GM21423 (cell line): Measurements from ENCODE around the gene IL17RC.
"Not testable (repeated sequence)": the region's sequence is repeated elsewhere in the genome, so short reads cannot be mapped to it uniquely, and the experiment has no call there.

Experiments used
- ATAC-seq: cut with Tn5 transposase; IDR thresholded peaks from one replicate; pipeline ENCODE4 v1.9.1; 2021; ENCODE audit warnings: mild to moderate bottlenecking, moderate library complexity; ENCODE audit not compliant: unreplicated experiment

IL17RC gene

DNA sequence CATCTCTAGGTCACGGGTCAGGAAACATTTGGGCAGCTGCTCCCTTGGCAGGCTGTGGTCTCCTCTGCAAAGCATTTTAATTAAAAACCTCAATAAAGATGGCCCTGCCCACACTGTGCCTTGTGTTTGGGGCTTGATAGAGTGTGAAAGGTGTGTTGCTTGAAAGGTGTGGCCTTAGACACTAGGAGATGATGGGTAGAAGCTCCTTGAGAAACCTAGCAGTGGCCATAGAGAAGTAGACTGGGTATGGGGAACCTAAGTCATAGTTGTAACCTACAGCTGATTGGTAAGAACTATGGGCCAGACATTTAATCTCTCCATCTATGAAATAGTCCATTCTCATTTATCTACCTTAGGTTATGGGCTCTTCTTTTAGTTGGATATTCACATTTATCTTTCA is 23.2 kb upstream of the IL17RC start:
- ATAC-seq: no peak

DNA sequence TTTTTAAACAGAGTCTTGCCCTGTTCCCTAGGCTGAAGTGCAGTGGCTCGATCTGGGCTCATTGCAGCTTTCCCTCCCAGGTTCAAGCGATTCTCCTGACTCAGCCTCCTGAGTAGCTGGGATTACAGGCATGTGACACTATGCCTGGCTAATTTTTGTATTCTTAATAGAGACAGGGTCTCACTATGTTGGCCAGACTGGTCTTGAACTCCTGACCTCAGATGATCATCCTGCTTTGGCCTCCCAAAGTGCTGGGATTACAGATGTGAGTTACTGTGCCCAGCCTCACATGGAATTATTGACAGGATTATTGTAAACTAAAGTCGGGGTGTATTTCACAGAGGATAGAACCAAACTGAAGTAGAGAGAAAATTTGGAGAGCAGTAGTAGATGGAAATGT is 21.2 kb upstream of the IL17RC start:
- not testable (repeated sequence) for ATAC-seq

DNA sequence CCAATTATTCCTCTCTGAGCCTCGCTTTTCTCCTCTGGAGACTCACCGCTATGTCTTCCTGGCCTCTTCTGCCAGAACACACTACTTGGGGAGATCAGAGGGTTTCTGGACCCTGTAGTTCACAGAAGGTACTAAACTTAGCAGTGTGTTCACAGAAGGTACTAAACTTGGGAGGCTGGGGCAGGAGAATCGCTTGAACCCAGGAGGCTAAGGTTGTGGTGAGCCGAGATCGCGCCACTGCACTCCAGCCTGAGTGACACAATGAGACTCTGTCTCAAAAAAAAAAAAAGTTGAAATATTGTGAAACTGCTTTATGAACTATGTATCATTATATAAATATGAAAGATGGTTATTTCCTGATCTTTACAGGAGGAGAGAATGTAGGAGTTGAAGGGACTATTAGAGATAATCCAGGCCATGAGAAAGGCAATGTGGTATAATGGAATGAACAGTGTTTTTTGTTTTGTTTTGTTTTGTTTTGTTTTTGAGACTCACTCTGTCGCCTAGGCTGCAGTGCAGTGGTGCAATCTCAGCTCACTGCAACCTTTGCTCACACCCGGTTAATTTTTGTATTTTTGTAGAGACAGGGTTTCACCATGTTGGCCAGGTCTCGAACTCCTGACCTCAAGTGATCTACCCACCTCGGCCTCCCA is 20.0 kb upstream of the IL17RC start:
- not testable (repeated sequence) for ATAC-seq

DNA sequence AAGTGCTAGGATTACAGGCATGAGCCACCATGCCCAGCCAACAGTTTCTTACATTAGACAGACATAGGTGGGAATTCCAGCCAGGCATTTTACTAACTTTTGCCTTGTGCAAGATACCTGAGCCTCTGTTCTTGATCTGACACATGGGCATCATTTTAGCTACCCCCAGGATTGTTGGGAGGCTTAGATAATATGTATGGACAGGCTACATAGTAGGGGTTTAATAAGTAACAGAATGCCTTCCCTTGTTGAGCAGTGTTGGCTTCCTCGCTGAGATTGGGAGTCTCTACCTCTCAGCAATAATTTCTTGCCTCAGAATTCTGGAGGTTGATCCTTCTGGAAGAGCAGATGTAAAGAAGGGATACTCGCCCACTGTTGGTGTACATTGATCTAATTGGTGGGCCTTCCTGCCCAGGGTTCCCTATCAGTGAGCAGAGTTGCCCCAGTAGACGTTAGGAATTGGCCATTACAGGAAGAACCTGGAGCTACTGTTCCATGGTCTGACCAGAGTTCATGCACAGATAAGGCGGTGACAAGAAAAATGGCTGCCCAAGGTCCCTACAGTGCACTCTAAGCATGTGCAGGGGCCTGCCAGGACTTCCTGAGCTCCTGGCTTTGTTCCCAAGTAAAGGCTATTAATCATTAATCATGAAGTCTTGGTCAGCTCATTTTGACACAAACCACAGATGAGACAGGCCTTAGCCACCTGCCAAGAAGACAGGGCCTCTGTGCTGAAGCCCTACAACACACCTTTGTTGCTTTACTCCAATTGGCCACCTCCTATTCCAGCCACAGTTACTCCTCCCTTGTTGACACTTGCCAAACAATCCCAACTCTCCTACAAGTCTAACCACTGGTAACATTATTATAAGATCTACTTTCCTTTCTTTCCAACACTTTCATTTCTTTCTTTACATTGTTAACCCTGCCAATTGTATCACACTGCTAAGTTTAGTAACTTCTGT is 19.2 kb upstream of the IL17RC start:
- peak; percentile 77 for ATAC-seq

DNA sequence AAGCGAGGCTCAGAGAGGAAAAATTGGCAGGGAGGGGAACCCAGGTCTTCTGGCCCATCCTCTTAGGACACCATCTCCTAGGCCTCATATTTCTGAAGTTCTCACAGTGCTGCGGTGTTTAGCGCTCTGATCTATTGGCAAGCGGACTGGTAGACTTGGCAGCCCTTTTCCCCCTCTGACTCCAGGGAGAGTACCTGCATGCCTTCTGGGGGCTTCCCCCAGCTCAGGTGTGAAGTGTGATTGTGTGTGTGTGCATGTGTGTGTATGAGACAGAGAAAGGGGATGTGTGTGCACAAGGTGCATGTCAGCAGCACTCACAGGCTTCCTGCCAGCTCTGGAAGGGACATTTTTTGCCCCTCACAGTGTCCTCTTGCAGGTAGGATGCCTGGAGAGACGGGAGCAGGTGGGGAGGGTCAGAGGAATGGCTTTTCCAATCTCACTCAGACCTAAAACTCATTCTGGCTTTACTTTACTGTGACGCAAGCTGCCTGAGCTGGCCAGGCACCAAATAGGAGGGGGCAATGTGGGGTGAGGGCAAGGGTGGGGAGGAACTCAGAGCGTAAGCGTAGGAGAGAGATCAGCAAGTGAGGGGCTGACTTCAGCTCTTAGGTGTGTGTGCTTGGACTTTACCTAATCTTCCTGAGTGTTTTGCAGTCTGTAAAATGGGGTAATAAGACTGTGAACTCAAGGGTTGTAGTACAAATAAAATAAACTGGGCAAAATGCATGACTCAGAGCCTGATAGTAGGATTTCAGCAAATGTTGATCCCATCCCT is 18.2 kb upstream of the IL17RC start:
- ATAC-seq: no peak

DNA sequence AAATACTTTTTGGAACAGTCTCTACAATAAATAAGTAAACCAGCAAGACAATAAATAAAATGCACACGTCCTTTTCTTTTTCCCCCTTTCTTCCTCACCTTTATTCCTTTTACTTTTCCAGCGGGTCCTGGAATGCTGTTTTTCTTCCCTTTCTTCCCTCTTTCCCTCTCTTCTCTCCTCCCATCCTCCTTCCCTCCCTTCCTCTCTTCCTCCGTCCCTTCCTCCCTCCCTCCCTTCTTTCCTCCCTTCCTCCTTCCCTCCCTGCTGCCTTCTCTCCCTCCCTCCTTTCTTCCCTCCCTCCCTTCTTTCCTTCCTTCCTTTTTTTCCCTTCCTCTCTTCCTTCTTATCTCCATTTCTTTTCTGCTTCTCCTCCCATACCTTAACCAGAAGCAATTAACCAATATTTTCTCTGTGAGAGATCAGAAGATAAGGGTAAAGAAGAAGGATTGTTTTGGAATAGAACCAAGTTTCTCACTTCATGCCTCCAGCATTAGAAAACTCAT is 17.6 kb upstream of the IL17RC start:
- ATAC-seq: no peak

DNA sequence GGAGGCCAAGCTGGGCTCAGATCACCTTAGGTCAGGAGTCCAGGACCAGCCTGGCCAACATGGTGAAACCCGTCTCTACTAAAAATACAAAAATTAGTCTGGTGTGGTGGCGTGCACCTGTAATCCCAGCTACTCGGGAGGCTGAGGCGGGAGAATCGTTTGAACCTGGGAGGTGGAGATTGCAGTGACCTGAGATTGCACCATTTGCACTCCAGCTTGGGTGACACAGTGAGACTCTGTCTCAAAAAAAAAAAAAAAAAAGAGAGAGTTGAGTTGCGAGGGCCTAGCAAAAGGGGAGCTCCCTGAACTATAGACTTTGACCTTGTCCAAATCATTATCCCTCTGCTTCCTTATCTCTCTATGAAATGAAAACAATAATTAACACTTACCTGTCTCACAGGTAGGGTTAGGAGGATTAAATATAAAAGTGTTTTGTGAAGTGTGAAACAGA is 15.9 kb upstream of the IL17RC start:
- ATAC-seq: not testable (repeated sequence)

DNA sequence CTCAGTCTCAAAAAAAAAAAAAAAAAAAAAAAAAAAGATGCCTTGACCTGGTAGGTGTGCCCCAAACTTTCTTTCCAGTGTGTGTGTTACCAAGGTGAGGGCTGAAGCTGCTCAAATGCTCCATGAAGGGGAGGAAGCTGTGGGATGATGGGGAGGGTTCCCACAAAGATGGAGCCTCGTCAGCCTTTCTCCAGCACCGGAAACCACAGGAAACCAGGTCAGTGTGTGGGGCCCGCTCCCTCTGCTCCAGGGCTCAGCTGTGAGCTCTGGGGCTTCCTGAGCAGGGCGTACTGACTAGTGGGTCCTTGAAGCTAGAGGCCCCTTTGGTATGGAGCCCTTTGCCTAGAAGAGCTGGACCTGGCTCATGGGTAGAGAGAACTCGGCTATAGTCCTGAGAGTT is 14.9 kb upstream of the IL17RC start:
- ATAC-seq: no peak

DNA sequence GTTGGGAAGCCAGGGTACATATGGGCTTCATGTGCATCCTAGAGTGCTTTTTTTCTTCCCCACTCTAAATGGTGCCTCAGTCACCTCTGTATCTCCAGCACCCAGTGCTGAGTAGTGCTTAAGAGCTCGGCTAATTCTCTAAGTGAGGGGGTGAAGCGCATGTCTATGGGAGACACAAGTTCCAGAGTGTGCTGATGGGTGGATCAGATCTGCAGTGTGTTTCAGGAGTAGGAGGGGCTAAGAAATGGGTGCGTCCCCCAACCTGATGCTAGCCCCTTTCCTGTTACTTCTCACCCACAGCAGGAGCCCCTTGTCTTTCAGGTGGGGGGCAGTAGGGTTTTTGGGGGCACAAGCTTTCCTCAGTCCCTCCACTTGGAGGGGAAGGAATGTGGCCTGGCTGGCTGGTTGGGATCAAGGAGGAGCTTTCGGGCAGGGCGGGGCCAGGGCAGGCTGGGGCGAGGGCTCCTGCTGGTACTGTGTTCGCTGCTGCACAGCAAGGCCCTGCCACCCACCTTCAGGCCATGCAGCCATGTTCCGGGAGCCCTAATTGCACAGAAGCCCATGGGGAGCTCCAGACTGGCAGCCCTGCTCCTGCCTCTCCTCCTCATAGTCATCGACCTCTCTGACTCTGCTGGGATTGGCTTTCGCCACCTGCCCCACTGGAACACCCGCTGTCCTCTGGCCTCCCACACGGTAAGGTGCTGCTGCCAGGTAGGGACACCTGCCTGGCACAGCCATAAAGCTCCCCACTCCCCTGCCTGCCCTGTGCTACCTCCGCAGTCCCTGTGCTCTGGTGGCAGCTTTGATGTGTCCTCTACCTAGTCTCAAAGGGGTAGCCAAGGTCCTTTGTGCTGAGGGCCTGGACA is 14.3 kb upstream of the IL17RC start, which contains the start of gene IL17RE:
Gene IL17RE, plus strand, starts transcription at position 477 of the 866 bp plus-strand sequence. Its CDS starts 85 bp downstream, at position 562.
- ATAC-seq: no peak

DNA sequence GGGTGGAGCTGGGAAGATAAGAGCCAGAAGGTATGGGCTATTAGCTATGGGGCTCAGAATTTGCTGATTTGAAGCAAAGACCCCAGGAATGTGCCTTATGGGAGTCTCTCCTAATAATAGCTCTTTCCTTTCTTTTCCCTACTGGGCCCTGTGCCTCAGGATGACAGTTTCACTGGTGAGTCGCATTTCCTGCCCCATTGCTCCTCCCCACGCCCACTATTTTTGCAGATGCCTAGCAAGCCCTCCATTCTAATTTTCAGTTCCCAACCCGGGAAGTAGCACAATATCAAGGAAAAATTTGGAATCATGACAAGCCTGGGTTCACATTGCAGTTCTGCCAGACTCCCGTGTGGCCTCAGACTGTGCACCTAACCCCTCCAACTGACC is 13.7 kb upstream of the IL17RC start:
- ATAC-seq: no peak

DNA sequence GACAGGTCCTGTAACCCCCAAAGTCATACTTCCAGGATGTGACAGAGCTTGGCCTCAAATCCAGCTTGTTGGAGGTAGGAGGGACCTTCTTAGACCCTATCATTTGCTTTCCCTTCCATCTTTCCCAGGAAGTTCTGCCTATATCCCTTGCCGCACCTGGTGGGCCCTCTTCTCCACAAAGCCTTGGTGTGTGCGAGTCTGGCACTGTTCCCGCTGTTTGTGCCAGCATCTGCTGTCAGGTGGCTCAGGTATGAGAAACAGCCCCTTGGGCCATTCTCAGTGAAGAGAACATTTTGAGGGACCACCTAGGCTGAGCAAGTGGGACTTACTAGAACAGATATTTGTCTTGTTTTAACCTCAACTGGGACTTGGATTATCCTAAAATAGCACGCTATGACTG is 13.0 kb upstream of the IL17RC start:
- no peak for ATAC-seq

DNA sequence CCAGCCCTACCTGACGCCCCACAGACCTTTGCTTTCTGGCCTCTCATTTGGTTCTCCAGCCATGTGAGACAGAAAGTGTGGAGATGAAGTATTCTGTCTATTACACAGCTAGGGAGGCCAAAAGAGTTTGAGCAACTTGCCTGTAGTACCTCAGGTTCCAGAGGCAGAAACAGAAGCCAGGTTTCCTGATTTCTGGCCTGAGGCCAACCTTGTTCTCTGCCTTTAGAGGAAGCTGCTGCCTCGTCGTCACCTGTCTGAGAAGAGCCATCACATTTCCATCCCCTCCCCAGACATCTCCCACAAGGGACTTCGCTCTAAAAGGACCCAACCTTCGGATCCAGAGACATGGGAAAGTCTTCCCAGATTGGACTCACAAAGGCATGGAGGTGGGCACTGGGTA is 10.4 kb upstream of the IL17RC start:
- ATAC-seq: no peak

DNA sequence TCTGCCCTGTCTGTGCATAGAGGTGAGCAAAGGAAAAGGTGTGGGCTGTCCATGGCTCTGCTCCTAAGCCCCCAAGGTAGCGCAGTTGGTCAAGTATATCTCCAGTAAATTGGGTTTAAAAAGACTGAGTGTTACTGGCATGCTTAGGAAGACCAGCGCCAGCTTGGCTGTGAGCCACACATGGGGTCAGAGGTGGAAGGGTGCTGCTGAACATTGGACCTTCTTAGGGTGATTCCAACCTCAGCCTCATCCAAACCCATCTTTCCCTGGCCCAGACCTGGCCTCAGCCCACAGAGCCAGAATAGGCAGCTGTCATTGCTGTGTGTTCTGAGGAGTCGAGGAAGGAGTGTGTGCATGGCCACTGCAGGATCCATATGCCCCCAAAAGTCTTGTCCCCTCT is 8.6 kb upstream of the IL17RC start:
- ATAC-seq: no peak

DNA sequence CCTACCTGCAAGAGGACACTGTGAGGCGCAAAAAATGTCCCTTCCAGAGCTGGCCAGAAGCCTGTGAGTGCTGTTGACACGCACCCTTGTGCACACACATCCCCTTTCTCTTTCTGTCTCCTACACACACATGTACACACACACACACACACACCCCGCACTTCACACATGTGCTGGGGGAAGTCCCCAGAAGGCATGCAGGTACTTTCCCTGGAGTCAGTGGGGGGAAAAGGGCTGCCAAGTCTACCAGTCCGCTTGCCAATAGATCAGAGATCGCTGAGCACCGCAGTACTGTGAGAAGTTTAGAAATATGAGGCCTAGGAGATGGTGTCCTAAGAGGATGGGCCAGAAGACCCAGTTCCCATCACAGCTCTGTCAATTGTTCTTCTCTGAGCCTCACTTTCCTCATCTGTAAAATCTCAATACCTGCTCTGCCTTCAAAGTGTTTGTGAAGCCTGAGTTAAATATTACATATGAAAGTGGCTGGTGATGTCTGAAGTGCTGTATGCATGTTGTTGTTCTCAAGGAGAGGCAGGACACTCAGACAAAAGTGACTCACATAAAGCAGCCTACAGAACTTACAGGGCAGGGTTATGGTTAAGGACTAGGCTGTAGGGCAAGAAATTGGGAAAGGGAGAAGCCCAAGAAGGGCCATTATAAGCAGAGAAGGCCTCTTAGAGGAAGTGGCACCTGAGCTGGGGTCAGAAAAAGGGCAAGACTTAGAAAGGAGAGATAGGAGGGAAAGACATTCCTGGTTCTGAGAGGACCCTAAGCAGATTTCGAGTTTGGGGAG is 7.5 kb upstream of the IL17RC start:
- ATAC-seq: no peak

DNA sequence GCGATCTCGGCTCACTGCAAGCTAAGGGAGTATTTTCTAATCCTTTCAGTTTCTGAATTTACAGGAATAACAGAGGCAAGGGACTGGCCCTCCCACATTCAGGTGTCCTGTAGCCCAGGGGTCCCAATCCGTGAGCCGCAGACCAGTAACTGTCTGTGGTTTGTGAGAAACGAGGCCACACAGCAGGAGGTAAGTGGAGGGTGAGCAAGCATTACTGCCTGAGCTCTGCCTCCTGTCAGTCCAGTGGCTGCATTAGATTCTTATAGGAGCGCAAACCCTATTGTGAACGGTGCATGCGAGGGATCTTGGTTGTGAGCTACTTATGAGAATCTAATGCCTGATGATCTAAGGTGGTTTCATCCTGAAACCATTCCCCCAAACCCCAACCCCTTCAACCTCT is 5.0 kb upstream of the IL17RC start:
- ATAC-seq: no peak

DNA sequence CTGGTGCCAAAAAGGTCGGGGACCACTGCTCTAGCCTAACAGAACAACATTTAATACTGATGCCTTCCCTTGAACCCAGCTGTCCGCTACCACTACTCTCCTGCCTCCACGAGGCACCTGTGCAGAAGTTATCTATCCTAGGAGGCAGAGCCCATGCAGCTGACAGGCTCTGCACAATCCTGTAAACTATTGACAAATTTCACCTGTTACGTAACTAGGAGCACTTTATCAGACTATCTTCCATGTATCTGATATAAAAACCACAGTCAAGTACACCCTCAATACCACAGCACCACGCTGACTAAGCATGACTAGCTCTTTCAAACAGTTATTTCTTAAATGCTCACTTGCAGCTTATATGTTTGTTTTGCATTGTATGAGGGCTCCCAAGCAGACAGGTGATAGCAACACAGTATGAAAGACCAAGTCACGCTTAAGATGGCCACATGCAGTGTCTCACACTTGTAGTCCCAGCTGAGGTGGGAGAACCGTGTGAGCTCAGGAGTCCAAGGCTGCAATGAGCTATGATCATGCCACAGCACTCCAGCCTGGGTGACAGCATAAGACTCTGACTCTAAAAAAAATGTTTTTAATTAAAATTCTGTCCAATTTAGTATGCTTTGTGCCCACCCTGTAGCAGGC is 4.5 kb upstream of the IL17RC start:
- no peak for ATAC-seq

DNA sequence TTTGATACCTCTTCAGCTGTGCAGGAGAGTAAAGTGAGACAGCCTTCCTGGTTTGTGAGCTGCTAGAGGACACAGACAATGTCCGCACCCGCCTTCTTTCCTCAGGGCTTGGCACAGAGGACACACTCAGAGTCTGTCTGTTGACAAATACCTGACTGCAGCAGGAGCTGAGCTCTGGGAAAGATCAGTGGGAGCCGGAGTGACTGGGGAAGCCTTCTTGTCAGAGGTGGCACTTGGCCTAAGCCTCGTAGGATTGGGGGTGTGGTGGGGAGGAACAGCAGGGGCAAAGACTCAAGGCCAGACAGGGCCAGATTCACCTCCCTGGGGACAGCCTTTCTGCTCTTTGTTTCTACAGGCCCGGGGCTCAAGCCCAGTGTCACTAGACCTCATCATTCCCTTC is 3.3 kb upstream of the IL17RC start:
- no peak for ATAC-seq

DNA sequence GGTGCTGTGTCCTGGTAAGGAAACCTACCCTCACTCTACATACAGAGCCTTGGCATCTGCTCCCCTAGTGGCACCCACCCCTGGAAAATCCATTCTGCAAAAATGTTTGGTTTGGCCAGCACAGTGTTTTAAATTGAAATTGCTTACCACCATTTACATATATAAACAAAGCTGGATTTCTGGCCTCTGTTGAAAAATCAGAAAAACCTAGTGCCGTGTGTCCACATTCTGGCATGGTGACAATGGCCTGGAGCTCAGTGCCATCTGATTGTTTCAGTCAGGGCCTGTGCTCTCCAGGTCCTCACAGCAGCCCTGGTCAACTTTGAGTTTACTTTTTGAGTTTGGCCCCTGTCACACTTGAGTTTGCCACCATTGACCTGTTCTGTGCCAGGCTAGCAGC is 2.9 kb upstream of the IL17RC start:
- ATAC-seq: no peak
